Fibroblast of pulmonary artery (primary cell): Measurements from ENCODE around the gene CGNL1.

Experiments used
- DNase-seq: peaks from one replicate; pipeline ENCODE4 v3.0.0-alpha.2; 2010; ENCODE audit warnings: low read depth
- H3K4me3 ChIP-seq: replicated peaks from 2 replicates; pipeline ENCODE4 v1.5.1; 2011; ENCODE audit warnings: low read depth, mild to moderate bottlenecking, control low read depth, low read length, moderate library complexity
- TF ChIP-seq, protein P1 (sequence below): IDR thresholded peaks from 2 replicates; pipeline ENCODE4 v1.5.1; 2011; ENCODE audit warnings: mild to moderate bottlenecking, control low read depth, low read length, inconsistent platforms; ENCODE audit errors: missing control alignments

The CGNL1 gene

DNA sequence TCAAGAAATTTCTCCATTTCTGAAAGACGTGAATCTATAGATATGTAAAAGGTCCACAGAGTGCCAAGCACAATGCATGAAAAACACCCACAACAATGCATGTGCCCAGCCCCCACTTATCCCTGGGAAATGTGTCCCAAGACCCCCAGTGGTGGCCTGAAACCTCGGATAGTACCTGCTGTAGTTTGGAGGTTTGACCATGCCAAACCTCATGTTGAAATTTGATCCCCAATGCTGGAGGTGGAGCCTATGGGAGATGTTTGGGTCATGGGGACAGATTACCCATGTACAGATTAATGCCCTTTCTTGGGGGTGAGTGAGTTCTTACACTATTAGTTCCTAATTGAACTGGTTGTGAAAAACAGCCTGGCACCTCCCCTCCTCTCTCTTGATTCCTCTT is 194.0 kb downstream of the CGNL1 start:
- no peak for DNase-seq
- TF ChIP-seq, protein P1, sequence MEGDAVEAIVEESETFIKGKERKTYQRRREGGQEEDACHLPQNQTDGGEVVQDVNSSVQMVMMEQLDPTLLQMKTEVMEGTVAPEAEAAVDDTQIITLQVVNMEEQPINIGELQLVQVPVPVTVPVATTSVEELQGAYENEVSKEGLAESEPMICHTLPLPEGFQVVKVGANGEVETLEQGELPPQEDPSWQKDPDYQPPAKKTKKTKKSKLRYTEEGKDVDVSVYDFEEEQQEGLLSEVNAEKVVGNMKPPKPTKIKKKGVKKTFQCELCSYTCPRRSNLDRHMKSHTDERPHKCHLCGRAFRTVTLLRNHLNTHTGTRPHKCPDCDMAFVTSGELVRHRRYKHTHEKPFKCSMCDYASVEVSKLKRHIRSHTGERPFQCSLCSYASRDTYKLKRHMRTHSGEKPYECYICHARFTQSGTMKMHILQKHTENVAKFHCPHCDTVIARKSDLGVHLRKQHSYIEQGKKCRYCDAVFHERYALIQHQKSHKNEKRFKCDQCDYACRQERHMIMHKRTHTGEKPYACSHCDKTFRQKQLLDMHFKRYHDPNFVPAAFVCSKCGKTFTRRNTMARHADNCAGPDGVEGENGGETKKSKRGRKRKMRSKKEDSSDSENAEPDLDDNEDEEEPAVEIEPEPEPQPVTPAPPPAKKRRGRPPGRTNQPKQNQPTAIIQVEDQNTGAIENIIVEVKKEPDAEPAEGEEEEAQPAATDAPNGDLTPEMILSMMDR: no peak

DNA sequence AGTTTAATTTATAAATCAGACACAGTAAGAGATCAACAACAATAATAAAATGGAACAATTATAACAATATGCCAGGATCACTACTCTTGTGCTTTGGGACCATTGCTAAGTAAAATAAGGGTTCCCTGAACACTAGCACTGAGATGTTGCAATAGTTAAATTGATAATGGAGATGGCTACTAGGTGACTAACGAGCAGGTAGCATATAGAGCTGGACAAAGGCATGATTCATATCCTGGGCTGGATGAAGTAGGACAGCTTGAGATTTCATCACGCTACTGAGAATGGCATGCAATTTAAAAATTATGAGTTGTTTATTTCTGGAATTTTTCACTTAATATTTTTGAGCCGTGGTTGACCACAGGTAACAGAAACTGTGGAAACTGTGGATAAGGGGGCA is 194.7 kb downstream of the CGNL1 start:
- H3K4me3 ChIP-seq: no peak overlapping the region
- TF ChIP-seq, protein P1: no peak
- peak; percentile 76 for DNase-seq

More for the DNA sequence above, 194.0 kb downstream of the CGNL1 start:
- no peak overlapping the region for H3K4me3 ChIP-seq

DNA sequence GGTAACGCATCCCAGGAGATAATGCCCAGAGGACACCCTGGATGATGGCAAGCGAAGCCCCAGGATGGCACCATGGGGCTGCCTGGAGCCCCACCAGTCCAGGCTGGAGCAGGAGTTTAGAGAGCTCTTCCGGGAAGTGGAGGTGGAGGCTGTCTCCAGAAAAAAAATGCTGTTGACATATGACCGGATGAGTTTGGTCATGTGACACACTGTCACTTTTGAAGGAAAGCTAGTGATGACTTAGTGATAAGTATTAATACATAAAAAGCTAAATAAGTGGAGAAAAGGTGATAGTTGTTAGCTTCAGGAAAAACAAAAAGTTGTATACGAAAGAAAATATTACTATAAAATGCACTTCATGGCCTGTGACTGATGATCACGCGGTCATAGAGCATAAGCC is 195.4 kb downstream of the CGNL1 start:
- no peak for DNase-seq
- H3K4me3 ChIP-seq: no peak overlapping the region
- TF ChIP-seq, protein P1: no peak

DNA sequence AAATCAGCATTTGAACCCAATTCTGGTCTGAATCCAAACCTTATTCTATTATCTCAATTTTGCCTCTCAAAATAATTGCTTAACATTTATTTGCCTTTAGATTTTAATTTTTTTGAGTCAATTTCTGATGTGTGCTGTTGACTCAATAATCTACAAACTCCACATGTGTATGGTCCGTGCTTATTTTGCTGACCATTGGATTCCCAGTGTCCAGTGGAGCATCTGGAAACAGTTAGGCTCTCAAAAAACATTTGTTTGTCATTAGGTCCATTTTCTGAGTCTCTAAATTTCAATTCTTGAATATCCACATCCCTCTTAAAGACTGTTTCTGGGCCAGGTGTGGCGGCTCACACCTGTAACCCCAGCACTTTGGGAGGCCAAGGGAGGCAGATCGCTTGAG is 196.2 kb downstream of the CGNL1 start:
- TF ChIP-seq, protein P1: no peak
- no peak overlapping the region for H3K4me3 ChIP-seq
- DNase-seq: no peak

DNA sequence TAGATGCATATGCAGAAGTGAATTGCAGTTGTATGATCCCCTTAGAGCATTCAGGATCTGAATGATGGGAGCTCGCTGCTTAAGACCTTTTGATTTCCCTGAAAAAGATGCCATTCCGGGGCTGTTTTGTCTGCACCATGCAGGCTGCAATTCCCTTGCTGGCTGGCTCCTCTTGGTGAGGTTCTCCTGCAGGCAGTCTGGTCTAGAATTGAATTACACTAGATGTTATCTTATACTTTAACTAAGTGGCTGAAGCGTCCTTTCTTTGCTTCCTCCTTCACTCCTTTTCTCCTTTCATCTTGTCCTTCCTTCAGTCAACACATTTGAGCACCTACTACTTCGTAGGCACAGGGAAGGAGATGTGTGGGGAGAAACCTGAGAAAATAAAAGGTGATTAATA is 196.8 kb downstream of the CGNL1 start:
- no peak for DNase-seq
- H3K4me3 ChIP-seq: no peak overlapping the region
- TF ChIP-seq, protein P1: no peak

DNA sequence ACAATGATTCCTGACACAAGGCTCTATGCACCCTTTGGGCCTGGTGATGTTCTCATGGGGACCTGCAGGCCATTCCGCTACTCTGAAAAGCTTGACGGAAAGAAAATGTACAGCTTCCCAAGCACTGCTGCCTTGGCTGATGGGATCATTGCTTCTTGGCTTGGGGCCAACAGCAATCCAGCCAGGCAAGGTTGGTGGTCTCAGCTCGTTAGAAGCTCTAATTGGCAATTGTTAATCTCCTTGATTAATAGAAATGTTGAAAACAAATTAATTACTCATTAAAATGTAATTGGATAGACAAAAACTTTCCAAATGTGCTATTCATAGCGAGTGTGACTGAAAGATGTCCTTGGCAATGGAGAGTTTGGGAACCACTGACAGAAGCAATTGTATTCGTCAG is 199.1 kb downstream of the CGNL1 start:
- no peak for DNase-seq
- H3K4me3 ChIP-seq: no peak overlapping the region
- TF ChIP-seq, protein P1: no peak

DNA sequence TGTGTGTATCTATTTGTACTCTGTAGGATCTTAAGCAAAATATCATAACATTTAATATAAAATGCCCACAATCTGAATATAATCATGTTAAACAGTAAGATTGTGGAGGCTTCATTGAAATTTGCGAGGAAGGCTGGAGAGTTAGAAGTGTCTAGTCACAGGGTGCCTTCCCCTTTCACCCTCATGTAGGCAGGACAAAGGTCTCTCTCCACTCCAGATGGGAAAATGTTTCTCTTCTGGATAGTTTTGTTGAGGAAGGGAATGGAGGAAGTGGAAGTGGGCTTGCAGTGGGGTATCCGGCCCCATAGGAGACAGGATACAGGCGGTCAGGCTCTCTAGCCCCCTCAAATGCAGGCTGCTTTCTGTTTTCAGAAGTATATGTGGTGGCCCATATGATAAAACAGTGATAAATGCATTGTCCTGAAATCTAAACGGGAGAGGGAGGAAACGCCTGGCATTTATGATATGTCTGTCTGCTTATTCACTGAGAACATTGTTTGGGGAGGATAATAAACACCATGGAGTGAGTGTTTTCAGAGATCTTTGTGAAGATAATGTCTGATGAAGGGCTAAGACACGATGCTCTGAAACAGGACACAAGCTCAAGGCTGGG is 202.1 kb downstream of the CGNL1 start:
- no peak overlapping the region for H3K4me3 ChIP-seq
- TF ChIP-seq, protein P1: no peak
- DNase-seq: peak; percentile 7
